ENCODE results near the gene FAS. TPM values are rescaled to one million over a fixed set of nuclear protein-coding genes. Genes with fewer than 3 reads are reported as not detected.
A peak's percentile ranks its signal among the peaks of the same experiment; 100 is the strongest.

Gene FAS
- total and polyA plus RNA-seq, 2 experiments from 2014 or later = 7.3 to 14.1 TPM

DNA sequence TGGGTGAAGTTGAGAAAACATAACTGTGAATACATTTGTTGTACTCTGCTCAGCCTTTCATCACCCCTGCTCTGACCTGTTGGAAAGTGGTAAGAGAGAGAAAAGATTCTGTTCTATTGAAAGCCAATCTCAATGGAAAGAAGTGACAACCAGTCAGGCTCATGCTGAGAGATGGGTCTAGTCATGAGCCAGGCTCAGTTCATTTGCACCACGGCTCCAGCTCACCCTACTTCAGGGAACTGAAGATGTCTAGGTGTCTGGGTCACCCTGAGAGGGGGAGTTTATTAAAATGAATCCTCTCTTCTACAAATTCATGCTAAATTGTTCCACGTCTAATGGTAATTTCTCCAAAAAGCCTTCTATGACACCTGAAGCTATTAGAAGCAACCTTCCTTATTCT, 12.1 kb upstream of the FAS start:
- Histone ChIP-seq H3K9me3 (ENCODE audit: low read depth) (no peaks in the 10 kb centered on the region), H2AFZ (no peak overlapping the region), H4K20me1 (ENCODE audit: insufficient read depth, poor library complexity, severe bottlenecking) (no peaks in the 10 kb centered on the region), H3K4me3 (no peak overlapping the region), H3K27ac (no peak overlapping the region), H3K27me3 (no peaks in the 10 kb centered on the region), H3K9me2 (replicated peaks; ENCODE audit: insufficient read depth) (no peaks in the 10 kb centered on the region), H3K36me3 (replicated peaks; ENCODE audit: insufficient read depth, low read depth) (no peaks in the 10 kb centered on the region), H3K79me2 (no peaks in the 10 kb centered on the region), H3K4me1 (ENCODE audit: insufficient read depth) (peaks cover 8% of the 10 kb centered on the region), H3K4me2 (no peak overlapping the region)
- no peak for DNase-seq (ENCODE audit: low spot score)
- TF ChIP-seq, protein P1, sequence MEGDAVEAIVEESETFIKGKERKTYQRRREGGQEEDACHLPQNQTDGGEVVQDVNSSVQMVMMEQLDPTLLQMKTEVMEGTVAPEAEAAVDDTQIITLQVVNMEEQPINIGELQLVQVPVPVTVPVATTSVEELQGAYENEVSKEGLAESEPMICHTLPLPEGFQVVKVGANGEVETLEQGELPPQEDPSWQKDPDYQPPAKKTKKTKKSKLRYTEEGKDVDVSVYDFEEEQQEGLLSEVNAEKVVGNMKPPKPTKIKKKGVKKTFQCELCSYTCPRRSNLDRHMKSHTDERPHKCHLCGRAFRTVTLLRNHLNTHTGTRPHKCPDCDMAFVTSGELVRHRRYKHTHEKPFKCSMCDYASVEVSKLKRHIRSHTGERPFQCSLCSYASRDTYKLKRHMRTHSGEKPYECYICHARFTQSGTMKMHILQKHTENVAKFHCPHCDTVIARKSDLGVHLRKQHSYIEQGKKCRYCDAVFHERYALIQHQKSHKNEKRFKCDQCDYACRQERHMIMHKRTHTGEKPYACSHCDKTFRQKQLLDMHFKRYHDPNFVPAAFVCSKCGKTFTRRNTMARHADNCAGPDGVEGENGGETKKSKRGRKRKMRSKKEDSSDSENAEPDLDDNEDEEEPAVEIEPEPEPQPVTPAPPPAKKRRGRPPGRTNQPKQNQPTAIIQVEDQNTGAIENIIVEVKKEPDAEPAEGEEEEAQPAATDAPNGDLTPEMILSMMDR (IDR thresholded peaks at IDR 0.05; ENCODE audit: poor library complexity) = no peak
- no peak for TF ChIP-seq EZH2 (IDR thresholded peaks at IDR 0.05; ENCODE audit: borderline replicate concordance)
- TF ChIP-seq EZH2phosphoT487 (IDR thresholded peaks at IDR 0.05; ENCODE audit: low read depth, severe bottlenecking, unreplicated experiment) = no peak
- 98% methylated on average over 2 of the region's 2 CpGs for WGBS (ENCODE audit: low lambda C conversion rate, missing lambda C conversion rate)

- peak; percentile 22 for DNase-seq (ENCODE audit: low spot score)
Measured at GRCh38 chr10:88979153-88979562, 11.4 kb upstream of the FAS start.

GRCh38 chr10:88979603-88980002, 11.0 kb upstream of the FAS start:
- 84% methylated on average over 4 of the region's 4 CpGs for WGBS (ENCODE audit: low lambda C conversion rate, missing lambda C conversion rate)
- H3K4me3 ChIP-seq = no peak overlapping the region
- no peaks in the 10 kb centered on the region for H4K20me1 ChIP-seq (ENCODE audit: insufficient read depth, poor library complexity, severe bottlenecking)
- H3K27me3 ChIP-seq = no peaks in the 10 kb centered on the region
- no peaks in the 10 kb centered on the region for H3K9me3 ChIP-seq (ENCODE audit: low read depth)
- no peaks in the 10 kb centered on the region for H3K9me2 ChIP-seq (replicated peaks; ENCODE audit: insufficient read depth)
- TF ChIP-seq EZH2 (IDR thresholded peaks at IDR 0.05; ENCODE audit: borderline replicate concordance) (no peak), EZH2phosphoT487 (IDR thresholded peaks at IDR 0.05; ENCODE audit: low read depth, severe bottlenecking, unreplicated experiment) (no peak)
- TF ChIP-seq, protein P1 (IDR thresholded peaks at IDR 0.05; ENCODE audit: poor library complexity) = no peak
- no peak overlapping the region for H2AFZ ChIP-seq
- no peaks in the 10 kb centered on the region for H3K79me2 ChIP-seq
- H3K4me2 ChIP-seq = no peak overlapping the region
- DNase-seq (ENCODE audit: low spot score) = no peak
- peaks cover 8% of the 10 kb centered on the region for H3K4me1 ChIP-seq (ENCODE audit: insufficient read depth)
- H3K27ac ChIP-seq = no peak overlapping the region
- no peaks in the 10 kb centered on the region for H3K36me3 ChIP-seq (replicated peaks; ENCODE audit: insufficient read depth, low read depth)

More at GRCh38 chr10:88979153-88979562, 11.4 kb upstream of the FAS start:
- Histone ChIP-seq H3K36me3 (replicated peaks; ENCODE audit: insufficient read depth, low read depth) (no peaks in the 10 kb centered on the region), H2AFZ (no peak overlapping the region), H3K79me2 (no peaks in the 10 kb centered on the region), H3K4me1 (ENCODE audit: insufficient read depth) (peaks cover 8% of the 10 kb centered on the region), H3K9me2 (replicated peaks; ENCODE audit: insufficient read depth) (no peaks in the 10 kb centered on the region), H3K9me3 (ENCODE audit: low read depth) (no peaks in the 10 kb centered on the region), H3K27ac (no peak overlapping the region), H3K27me3 (no peaks in the 10 kb centered on the region), H3K4me3 (no peak overlapping the region), H4K20me1 (ENCODE audit: insufficient read depth, poor library complexity, severe bottlenecking) (no peaks in the 10 kb centered on the region), H3K4me2 (peak overlapping the region; percentile 2)
- WGBS (ENCODE audit: low lambda C conversion rate, missing lambda C conversion rate) = 34% methylated on average over 5 of the region's 5 CpGs
- TF ChIP-seq EZH2 (IDR thresholded peaks at IDR 0.05; ENCODE audit: borderline replicate concordance) (no peak), EZH2phosphoT487 (IDR thresholded peaks at IDR 0.05; ENCODE audit: low read depth, severe bottlenecking, unreplicated experiment) (no peak)
- TF ChIP-seq, protein P1 (IDR thresholded peaks at IDR 0.05; ENCODE audit: poor library complexity) = no peak

DNA sequence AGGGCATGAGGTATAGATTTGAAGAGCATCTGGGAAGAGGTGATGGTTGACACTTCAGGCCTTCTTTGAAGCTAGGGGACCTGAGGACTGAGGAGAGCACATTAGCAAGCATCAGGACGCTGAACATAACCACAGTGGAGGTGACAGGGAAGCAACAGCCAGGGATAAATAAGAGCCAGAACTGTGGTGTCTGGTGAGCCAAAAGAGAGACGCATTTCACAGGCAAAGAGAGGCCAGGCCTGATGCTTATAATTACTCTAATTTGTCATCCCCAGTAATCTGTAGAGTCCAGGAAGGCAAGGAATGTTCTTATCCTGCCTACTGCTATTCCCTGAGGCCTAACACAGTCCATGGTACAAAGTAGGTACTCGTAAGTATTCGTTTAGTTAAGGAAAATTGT, 10.4 kb upstream of the FAS start:
- H2AFZ ChIP-seq = no peak overlapping the region
- WGBS (ENCODE audit: low lambda C conversion rate, missing lambda C conversion rate) = 55% methylated on average over 4 of the region's 4 CpGs
- no peak for DNase-seq (ENCODE audit: low spot score)
- no peaks in the 10 kb centered on the region for H4K20me1 ChIP-seq (ENCODE audit: insufficient read depth, poor library complexity, severe bottlenecking)
- TF ChIP-seq, protein P1 (IDR thresholded peaks at IDR 0.05; ENCODE audit: poor library complexity) = no peak
- no peak for TF ChIP-seq EZH2 (IDR thresholded peaks at IDR 0.05; ENCODE audit: borderline replicate concordance)
- TF ChIP-seq EZH2phosphoT487 (IDR thresholded peaks at IDR 0.05; ENCODE audit: low read depth, severe bottlenecking, unreplicated experiment) = no peak
- H3K4me2 ChIP-seq = no peak overlapping the region
- H3K4me3 ChIP-seq = no peak overlapping the region
- H3K27ac ChIP-seq = no peak overlapping the region
- H3K9me2 ChIP-seq (replicated peaks; ENCODE audit: insufficient read depth) = no peaks in the 10 kb centered on the region
- H3K9me3 ChIP-seq (ENCODE audit: low read depth) = no peaks in the 10 kb centered on the region
- H3K79me2 ChIP-seq = no peaks in the 10 kb centered on the region
- no peaks in the 10 kb centered on the region for H3K27me3 ChIP-seq
- no peaks in the 10 kb centered on the region for H3K36me3 ChIP-seq (replicated peaks; ENCODE audit: insufficient read depth, low read depth)
- H3K4me1 ChIP-seq (ENCODE audit: insufficient read depth) = peaks cover 8% of the 10 kb centered on the region

All from hepatocyte (in vitro differentiated cells).